Panc1 (cell line): ENCODE data around the gene TGM5. TPM values are rescaled to one million over a fixed set of nuclear protein-coding genes. Genes with fewer than 3 reads are reported as not detected.

ENCODE experiments used
- ATAC-seq: fragments of 200-7000 bp; cut with Tn5 transposase; 2 replicates; pipeline ENCODE4 v1.9.1; 2020; ENCODE audit warnings: mild to moderate bottlenecking, moderate library complexity
- BruUV-seq: library from RNA; stranded (reverse); fragments of 400-500 nt; replicated peaks from 2 replicates; lab custom pipeline; 2021; lab: Mats Ljungman, UMichigan
- CTCF ChIA-PET: fragments of 300-600 bp; sonication (Branson Sonifier 250); formaldehyde crosslinking; loops from one replicate; lab custom pipeline; 2022; ENCODE audit warnings: antibody characterized with exemption; lab: Charles Lee
- POLR2A ChIA-PET: fragments of 300-600 bp; sonication (Branson Sonifier 250); formaldehyde crosslinking; loops from one replicate; lab custom pipeline; 2022; ENCODE audit warnings: antibody characterized with exemption; lab: Charles Lee
- DNase-seq: peaks from one replicate; pipeline ENCODE4 v3.0.0-alpha.2; 2010; ENCODE audit warnings: low read depth, low spot score
- H3K27ac ChIP-seq: 2 replicates; pipeline ENCODE4 v1.5.1; 2011; ENCODE audit warnings: mild to moderate bottlenecking, low read length, inconsistent platforms
- H3K27me3 ChIP-seq: fragments of 200-500 bp; sonication (Bioruptor generic); 2 replicates; pipeline ENCODE4 v1.6.0; 2014; ENCODE audit warnings: low read length, inconsistent platforms; ENCODE audit not compliant: control insufficient read depth, insufficient read depth
- H3K36me3 ChIP-seq: fragments of 200-500 bp; sonication (Bioruptor generic); 2 replicates; pipeline ENCODE4 v1.5.1; 2014; ENCODE audit warnings: inconsistent platforms, mild to moderate bottlenecking, low read length, moderate library complexity; ENCODE audit not compliant: control insufficient read depth, insufficient read depth
- H3K4me1 ChIP-seq: 2 replicates; pipeline ENCODE4 v1.5.1; 2011; ENCODE audit warnings: inconsistent platforms, mild to moderate bottlenecking, low read length, moderate library complexity; ENCODE audit not compliant: control insufficient read depth, insufficient read depth
- H3K4me3 ChIP-seq, 2 experiments: 2 replicates each; pipeline ENCODE4 v1.5.1; 2011 to 2012; ENCODE audit warnings: low read depth in 2 of 2, low read length in 2 of 2, mild to moderate bottlenecking in 2 of 2, inconsistent platforms in 1 of 2, moderate library complexity in 1 of 2
- H3K9me3 ChIP-seq: fragments of 200-500 bp; sonication (Bioruptor generic); 2 replicates; pipeline ENCODE4 v1.5.1; 2014; ENCODE audit warnings: low read depth, mild to moderate bottlenecking, inconsistent platforms, low read length, moderate library complexity; ENCODE audit not compliant: control insufficient read depth, insufficient read depth
- POLR2AphosphoS5 ChIP-seq: IDR thresholded peaks from 2 replicates; pipeline ENCODE4 v1.6.1; 2012; ENCODE audit warnings: mild to moderate bottlenecking, low read depth, low read length, moderate library complexity
- SIN3A ChIP-seq: IDR thresholded peaks from 2 replicates; pipeline ENCODE4 v1.6.1; 2012; ENCODE audit warnings: low read depth, mild to moderate bottlenecking, low read length, moderate library complexity, borderline replicate concordance; ENCODE audit not compliant: insufficient read depth
- TCF7L2 ChIP-seq: IDR thresholded peaks from 2 replicates; pipeline ENCODE4 v1.6.1; 2011; ENCODE audit warnings: mild to moderate bottlenecking, low read depth, low read length, inconsistent platforms
- in situ Hi-C: cut with HindIII; loops from 2 replicates; pipeline ENCODE4 v1.10.0; 2016; ENCODE audit warnings: low sequenced_read_pairs, low pct_unique_long_range_greater_than_20kb
- intact Hi-C: fragments of 100-400 bp; cut with micrococcal nuclease; formaldehyde crosslinking; loops from one replicate; pipeline ENCODE4 v1.10.0; 2022; ENCODE audit not compliant: unreplicated experiment
- total RNA-seq: library from RNA; stranded (reverse); gene quantifications from one replicate; pipeline ENCODE4 v1.2.1, GENCODE V29; 2021; ENCODE audit not compliant: unreplicated experiment
- TF ChIP-seq, protein P1 (sequence below), 2 experiments: IDR thresholded peaks; 2 replicates each; pipeline ENCODE4 v1.6.1; 2011 to 2012; ENCODE audit warnings: low read depth in 2 of 2, control low read depth in 1 of 2, low read length in 1 of 2, mild to moderate bottlenecking in 1 of 2, moderate library complexity in 1 of 2; ENCODE audit not compliant: insufficient read depth in 1 of 2
- TF ChIP-seq, protein P2 (sequence below): fragments of 450-650 bp; IDR thresholded peaks from 2 replicates; pipeline ENCODE4 v1.5.1; 2017; ENCODE audit warnings: mild to moderate bottlenecking

The TGM5 gene
- total RNA-seq, 1 experiment from 2014 or later: not detected

DNA sequence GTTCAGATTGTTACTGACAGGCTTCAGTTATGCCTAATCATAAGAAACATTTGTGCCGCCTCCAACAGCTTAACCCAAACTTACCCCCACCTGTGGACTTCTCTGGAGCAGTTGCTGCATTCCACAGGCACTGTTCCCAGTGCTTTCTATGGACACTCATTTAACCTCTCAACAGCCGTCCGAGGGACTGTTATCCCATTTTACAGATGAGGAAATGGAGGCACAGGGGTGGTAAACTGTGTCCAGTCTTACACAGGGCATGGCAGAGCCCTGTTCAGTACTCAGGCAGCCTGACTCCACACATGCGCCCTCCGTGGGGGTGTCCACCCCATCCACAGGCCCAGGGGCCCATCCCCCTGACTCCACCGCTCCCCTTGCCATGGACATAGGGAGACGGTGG lies 14.3 kb upstream of the TGM5 start:
- no peak for ATAC-seq
- no peaks in the 10 kb centered on the region for H3K36me3 ChIP-seq
- no peaks in the 10 kb centered on the region for H3K4me1 ChIP-seq
- no TSS peak for BruUV-seq
- no peak overlapping the region for H3K4me3 ChIP-seq
- DNase-seq: no peak
- no peaks in the 10 kb centered on the region for H3K9me3 ChIP-seq
- POLR2A ChIA-PET: no interaction called here
- H3K27ac ChIP-seq: no peak overlapping the region
- TF ChIP-seq TCF7L2 (no peak), POLR2AphosphoS5 (no peak), SIN3A (no peak)
- TF ChIP-seq, protein P1, sequence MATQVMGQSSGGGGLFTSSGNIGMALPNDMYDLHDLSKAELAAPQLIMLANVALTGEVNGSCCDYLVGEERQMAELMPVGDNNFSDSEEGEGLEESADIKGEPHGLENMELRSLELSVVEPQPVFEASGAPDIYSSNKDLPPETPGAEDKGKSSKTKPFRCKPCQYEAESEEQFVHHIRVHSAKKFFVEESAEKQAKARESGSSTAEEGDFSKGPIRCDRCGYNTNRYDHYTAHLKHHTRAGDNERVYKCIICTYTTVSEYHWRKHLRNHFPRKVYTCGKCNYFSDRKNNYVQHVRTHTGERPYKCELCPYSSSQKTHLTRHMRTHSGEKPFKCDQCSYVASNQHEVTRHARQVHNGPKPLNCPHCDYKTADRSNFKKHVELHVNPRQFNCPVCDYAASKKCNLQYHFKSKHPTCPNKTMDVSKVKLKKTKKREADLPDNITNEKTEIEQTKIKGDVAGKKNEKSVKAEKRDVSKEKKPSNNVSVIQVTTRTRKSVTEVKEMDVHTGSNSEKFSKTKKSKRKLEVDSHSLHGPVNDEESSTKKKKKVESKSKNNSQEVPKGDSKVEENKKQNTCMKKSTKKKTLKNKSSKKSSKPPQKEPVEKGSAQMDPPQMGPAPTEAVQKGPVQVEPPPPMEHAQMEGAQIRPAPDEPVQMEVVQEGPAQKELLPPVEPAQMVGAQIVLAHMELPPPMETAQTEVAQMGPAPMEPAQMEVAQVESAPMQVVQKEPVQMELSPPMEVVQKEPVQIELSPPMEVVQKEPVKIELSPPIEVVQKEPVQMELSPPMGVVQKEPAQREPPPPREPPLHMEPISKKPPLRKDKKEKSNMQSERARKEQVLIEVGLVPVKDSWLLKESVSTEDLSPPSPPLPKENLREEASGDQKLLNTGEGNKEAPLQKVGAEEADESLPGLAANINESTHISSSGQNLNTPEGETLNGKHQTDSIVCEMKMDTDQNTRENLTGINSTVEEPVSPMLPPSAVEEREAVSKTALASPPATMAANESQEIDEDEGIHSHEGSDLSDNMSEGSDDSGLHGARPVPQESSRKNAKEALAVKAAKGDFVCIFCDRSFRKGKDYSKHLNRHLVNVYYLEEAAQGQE (IDR thresholded peaks at IDR 0.05; ENCODE audit: insufficient read depth in 1 of 2, low read depth in 2 of 2, low read length in 1 of 2): no peak
- TF ChIP-seq, protein P2, sequence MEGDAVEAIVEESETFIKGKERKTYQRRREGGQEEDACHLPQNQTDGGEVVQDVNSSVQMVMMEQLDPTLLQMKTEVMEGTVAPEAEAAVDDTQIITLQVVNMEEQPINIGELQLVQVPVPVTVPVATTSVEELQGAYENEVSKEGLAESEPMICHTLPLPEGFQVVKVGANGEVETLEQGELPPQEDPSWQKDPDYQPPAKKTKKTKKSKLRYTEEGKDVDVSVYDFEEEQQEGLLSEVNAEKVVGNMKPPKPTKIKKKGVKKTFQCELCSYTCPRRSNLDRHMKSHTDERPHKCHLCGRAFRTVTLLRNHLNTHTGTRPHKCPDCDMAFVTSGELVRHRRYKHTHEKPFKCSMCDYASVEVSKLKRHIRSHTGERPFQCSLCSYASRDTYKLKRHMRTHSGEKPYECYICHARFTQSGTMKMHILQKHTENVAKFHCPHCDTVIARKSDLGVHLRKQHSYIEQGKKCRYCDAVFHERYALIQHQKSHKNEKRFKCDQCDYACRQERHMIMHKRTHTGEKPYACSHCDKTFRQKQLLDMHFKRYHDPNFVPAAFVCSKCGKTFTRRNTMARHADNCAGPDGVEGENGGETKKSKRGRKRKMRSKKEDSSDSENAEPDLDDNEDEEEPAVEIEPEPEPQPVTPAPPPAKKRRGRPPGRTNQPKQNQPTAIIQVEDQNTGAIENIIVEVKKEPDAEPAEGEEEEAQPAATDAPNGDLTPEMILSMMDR: no peak
- H3K27me3 ChIP-seq: no peaks in the 10 kb centered on the region
- CTCF ChIA-PET: interaction anchor here (1.7 kb wide), 1 partner anchor 55 kb away, joined by 8 read pairs; no protein-coding TSS in a partner anchor
- intact Hi-C loops: no loop called here
- in situ Hi-C loops: no loop called here

DNA sequence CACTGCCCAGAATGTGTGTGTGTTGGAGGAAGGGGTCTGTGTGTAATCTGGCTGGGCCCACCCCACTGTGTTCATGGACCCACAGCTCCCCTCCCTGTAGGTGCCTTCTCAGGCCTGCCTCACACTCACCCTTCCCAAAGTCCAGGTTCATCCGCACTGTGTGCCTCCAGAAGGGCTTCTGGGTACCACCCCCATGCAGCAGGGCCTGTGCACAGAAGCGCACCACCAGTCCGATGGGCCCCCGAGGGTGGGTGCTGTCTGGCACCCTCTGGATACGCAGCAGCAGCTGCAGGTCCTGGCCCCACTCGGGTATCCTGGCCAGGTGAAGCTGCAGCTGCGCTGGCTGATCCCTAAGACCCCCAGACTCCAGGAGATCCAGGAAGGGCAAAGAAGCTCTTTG lies 12.8 kb upstream of the TGM5 start:
- Histone ChIP-seq H3K36me3 (no peaks in the 10 kb centered on the region), H3K9me3 (no peaks in the 10 kb centered on the region), H3K4me1 (no peaks in the 10 kb centered on the region), H3K27me3 (no peaks in the 10 kb centered on the region), H3K4me3 (no peak overlapping the region), H3K27ac (no peak overlapping the region)
- TF ChIP-seq, protein P1 (IDR thresholded peaks at IDR 0.05; ENCODE audit: insufficient read depth in 1 of 2, low read depth in 2 of 2, low read length in 1 of 2): no peak
- TF ChIP-seq SIN3A (no peak), POLR2AphosphoS5 (no peak), TCF7L2 (no peak)
- TF ChIP-seq, protein P2: no peak
- POLR2A ChIA-PET: interaction anchor here (0.6 kb wide), 1 partner anchor 45 kb away, joined by 21 read pairs; no protein-coding TSS in a partner anchor
- CTCF ChIA-PET: interaction anchor here (1.7 kb wide), 1 partner anchor 54 kb away, joined by 8 read pairs; no protein-coding TSS in a partner anchor
- ATAC-seq (no peak; the same call in 1 of the 2 replicates), DNase-seq (no peak)
- intact Hi-C loops (no loop called here), in situ Hi-C loops (no loop called here)
- no TSS peak for BruUV-seq
